Uterus (tissue), 2 donors: ENCODE results near the gene SV2C.

Source experiments
- CTCF ChIP-seq, 4 experiments: fragments of 200-600 bp in 2 of 4; fragments of 450-650 bp in 2 of 4; sonication (generic) in 2 of 4; IDR thresholded peaks; one replicate each; pipeline ENCODE4 v1.5.1; 2016 to 2019; ENCODE audit warnings: antibody characterized with exemption in 4 of 4, mild to moderate bottlenecking in 2 of 4, moderate library complexity in 1 of 4
- POLR2A ChIP-seq, 2 donors: fragments of 450-650 bp; IDR thresholded peaks; one replicate each; pipeline ENCODE4 v1.6.1; 2016; ENCODE audit warnings: antibody characterized with exemption in 2 of 2, mild to moderate bottlenecking in 1 of 2, moderate library complexity in 1 of 2

- TF ChIP-seq POLR2A (IDR thresholded peaks at IDR 0.05) (no peak), CTCF (IDR thresholded peaks at IDR 0.05) (no peak)
These were observed 133.6 kb downstream of the SV2C start for GRCh38 chr5:76216748-76217147.
